Panc1 (cell line): ENCODE data around the gene SDC3. TPM values are rescaled to one million over a fixed set of nuclear protein-coding genes. Genes with fewer than 3 reads are reported as not detected.

Experiments used
- ATAC-seq: fragments of 200-7000 bp; cut with Tn5 transposase; 2 replicates; pipeline ENCODE4 v1.9.1; 2020; ENCODE audit warnings: mild to moderate bottlenecking, moderate library complexity
- BruUV-seq: library from RNA; stranded (reverse); fragments of 400-500 nt; replicated peaks from 2 replicates; lab custom pipeline; 2021; lab: Mats Ljungman, UMichigan
- CTCF ChIA-PET: fragments of 300-600 bp; sonication (Branson Sonifier 250); formaldehyde crosslinking; loops from one replicate; lab custom pipeline; 2022; ENCODE audit warnings: antibody characterized with exemption; lab: Charles Lee
- POLR2A ChIA-PET: fragments of 300-600 bp; sonication (Branson Sonifier 250); formaldehyde crosslinking; loops from one replicate; lab custom pipeline; 2022; ENCODE audit warnings: antibody characterized with exemption; lab: Charles Lee
- DNase-seq: peaks from one replicate; pipeline ENCODE4 v3.0.0-alpha.2; 2010; ENCODE audit warnings: low read depth, low spot score
- H3K27ac ChIP-seq: 2 replicates; pipeline ENCODE4 v1.5.1; 2011; ENCODE audit warnings: mild to moderate bottlenecking, low read length, inconsistent platforms
- H3K27me3 ChIP-seq: fragments of 200-500 bp; sonication (Bioruptor generic); 2 replicates; pipeline ENCODE4 v1.6.0; 2014; ENCODE audit warnings: low read length, inconsistent platforms; ENCODE audit not compliant: control insufficient read depth, insufficient read depth
- H3K36me3 ChIP-seq: fragments of 200-500 bp; sonication (Bioruptor generic); 2 replicates; pipeline ENCODE4 v1.5.1; 2014; ENCODE audit warnings: inconsistent platforms, mild to moderate bottlenecking, low read length, moderate library complexity; ENCODE audit not compliant: control insufficient read depth, insufficient read depth
- H3K4me1 ChIP-seq: 2 replicates; pipeline ENCODE4 v1.5.1; 2011; ENCODE audit warnings: inconsistent platforms, mild to moderate bottlenecking, low read length, moderate library complexity; ENCODE audit not compliant: control insufficient read depth, insufficient read depth
- H3K4me3 ChIP-seq, 2 experiments: 2 replicates each; pipeline ENCODE4 v1.5.1; 2011 to 2012; ENCODE audit warnings: low read depth in 2 of 2, low read length in 2 of 2, mild to moderate bottlenecking in 2 of 2, inconsistent platforms in 1 of 2, moderate library complexity in 1 of 2
- H3K9me3 ChIP-seq: fragments of 200-500 bp; sonication (Bioruptor generic); 2 replicates; pipeline ENCODE4 v1.5.1; 2014; ENCODE audit warnings: low read depth, mild to moderate bottlenecking, inconsistent platforms, low read length, moderate library complexity; ENCODE audit not compliant: control insufficient read depth, insufficient read depth
- POLR2AphosphoS5 ChIP-seq: IDR thresholded peaks from 2 replicates; pipeline ENCODE4 v1.6.1; 2012; ENCODE audit warnings: mild to moderate bottlenecking, low read depth, low read length, moderate library complexity
- SIN3A ChIP-seq: IDR thresholded peaks from 2 replicates; pipeline ENCODE4 v1.6.1; 2012; ENCODE audit warnings: low read depth, mild to moderate bottlenecking, low read length, moderate library complexity, borderline replicate concordance; ENCODE audit not compliant: insufficient read depth
- TCF7L2 ChIP-seq: IDR thresholded peaks from 2 replicates; pipeline ENCODE4 v1.6.1; 2011; ENCODE audit warnings: mild to moderate bottlenecking, low read depth, low read length, inconsistent platforms
- in situ Hi-C: cut with HindIII; loops from 2 replicates; pipeline ENCODE4 v1.10.0; 2016; ENCODE audit warnings: low sequenced_read_pairs, low pct_unique_long_range_greater_than_20kb
- intact Hi-C: fragments of 100-400 bp; cut with micrococcal nuclease; formaldehyde crosslinking; loops from one replicate; pipeline ENCODE4 v1.10.0; 2022; ENCODE audit not compliant: unreplicated experiment
- total RNA-seq: library from RNA; stranded (reverse); gene quantifications from one replicate; pipeline ENCODE4 v1.2.1, GENCODE V29; 2021; ENCODE audit not compliant: unreplicated experiment
- TF ChIP-seq, protein P1 (sequence below), 2 experiments: IDR thresholded peaks; 2 replicates each; pipeline ENCODE4 v1.6.1; 2011 to 2012; ENCODE audit warnings: low read depth in 2 of 2, control low read depth in 1 of 2, low read length in 1 of 2, mild to moderate bottlenecking in 1 of 2, moderate library complexity in 1 of 2; ENCODE audit not compliant: insufficient read depth in 1 of 2
- TF ChIP-seq, protein P2 (sequence below): fragments of 450-650 bp; IDR thresholded peaks from 2 replicates; pipeline ENCODE4 v1.5.1; 2017; ENCODE audit warnings: mild to moderate bottlenecking

Gene SDC3
- total RNA-seq, 1 experiment from 2014 or later = 36.1 TPM

DNA sequence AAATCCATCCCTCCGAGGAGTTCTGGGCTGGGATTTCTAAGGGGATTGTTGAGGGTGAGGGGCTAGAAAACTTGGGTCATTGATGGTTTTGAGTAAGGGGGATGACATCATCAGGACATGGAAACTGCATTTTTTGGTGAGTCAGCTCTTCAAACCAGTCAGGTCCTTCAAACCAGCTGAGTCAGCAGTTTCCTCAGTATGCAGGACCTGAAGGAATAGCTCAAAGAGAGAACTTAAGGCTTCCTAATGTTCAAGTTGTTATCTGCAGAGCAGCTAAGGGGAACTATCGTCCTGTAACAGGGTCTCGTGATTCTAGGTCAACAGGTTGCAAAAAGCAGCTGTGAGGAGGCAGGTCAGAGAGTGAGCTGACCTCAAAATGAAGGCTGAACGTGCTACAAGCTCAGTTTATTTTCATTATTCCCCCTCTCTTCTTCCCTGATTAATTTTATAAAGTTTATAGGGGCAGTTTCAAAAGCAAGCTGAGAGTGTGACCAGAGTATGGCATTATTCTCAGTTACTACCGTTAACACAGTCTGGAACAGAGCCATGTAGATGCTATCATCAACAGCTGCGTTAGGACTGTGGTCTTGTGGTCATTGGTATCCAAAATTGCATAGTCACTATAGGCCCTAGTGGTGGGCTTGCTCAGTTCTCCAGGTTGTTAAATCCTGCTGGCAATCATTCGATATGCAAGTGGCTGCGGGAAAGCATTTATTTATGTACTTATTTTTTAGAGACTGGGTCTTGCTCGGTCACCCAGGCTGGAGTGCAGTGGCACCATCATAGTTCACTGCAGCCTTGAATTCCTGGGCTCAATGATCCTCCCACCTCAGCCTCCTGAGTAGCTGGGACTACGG lies 10.7 kb upstream of the SDC3 start:
- no peak for DNase-seq
- no peak for ATAC-seq
- ChIA-PET CTCF (interaction anchor here (1.6 kb wide), 1 partner anchor 136 kb away, joined by 5 read pairs; no protein-coding TSS in a partner anchor), POLR2A (interaction anchor here (0.6 kb wide), 1 partner anchor 9 kb away, joined by 3 read pairs; no protein-coding TSS in a partner anchor)
- no TSS peak for BruUV-seq
- no peak overlapping the region for H3K27ac ChIP-seq
- no peak for TF ChIP-seq SIN3A
- TF ChIP-seq POLR2AphosphoS5 = no peak
- TF ChIP-seq, protein P1, sequence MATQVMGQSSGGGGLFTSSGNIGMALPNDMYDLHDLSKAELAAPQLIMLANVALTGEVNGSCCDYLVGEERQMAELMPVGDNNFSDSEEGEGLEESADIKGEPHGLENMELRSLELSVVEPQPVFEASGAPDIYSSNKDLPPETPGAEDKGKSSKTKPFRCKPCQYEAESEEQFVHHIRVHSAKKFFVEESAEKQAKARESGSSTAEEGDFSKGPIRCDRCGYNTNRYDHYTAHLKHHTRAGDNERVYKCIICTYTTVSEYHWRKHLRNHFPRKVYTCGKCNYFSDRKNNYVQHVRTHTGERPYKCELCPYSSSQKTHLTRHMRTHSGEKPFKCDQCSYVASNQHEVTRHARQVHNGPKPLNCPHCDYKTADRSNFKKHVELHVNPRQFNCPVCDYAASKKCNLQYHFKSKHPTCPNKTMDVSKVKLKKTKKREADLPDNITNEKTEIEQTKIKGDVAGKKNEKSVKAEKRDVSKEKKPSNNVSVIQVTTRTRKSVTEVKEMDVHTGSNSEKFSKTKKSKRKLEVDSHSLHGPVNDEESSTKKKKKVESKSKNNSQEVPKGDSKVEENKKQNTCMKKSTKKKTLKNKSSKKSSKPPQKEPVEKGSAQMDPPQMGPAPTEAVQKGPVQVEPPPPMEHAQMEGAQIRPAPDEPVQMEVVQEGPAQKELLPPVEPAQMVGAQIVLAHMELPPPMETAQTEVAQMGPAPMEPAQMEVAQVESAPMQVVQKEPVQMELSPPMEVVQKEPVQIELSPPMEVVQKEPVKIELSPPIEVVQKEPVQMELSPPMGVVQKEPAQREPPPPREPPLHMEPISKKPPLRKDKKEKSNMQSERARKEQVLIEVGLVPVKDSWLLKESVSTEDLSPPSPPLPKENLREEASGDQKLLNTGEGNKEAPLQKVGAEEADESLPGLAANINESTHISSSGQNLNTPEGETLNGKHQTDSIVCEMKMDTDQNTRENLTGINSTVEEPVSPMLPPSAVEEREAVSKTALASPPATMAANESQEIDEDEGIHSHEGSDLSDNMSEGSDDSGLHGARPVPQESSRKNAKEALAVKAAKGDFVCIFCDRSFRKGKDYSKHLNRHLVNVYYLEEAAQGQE (IDR thresholded peaks at IDR 0.05; ENCODE audit: insufficient read depth in 1 of 2, low read depth in 2 of 2, low read length in 1 of 2) = no peak
- TF ChIP-seq, protein P2, sequence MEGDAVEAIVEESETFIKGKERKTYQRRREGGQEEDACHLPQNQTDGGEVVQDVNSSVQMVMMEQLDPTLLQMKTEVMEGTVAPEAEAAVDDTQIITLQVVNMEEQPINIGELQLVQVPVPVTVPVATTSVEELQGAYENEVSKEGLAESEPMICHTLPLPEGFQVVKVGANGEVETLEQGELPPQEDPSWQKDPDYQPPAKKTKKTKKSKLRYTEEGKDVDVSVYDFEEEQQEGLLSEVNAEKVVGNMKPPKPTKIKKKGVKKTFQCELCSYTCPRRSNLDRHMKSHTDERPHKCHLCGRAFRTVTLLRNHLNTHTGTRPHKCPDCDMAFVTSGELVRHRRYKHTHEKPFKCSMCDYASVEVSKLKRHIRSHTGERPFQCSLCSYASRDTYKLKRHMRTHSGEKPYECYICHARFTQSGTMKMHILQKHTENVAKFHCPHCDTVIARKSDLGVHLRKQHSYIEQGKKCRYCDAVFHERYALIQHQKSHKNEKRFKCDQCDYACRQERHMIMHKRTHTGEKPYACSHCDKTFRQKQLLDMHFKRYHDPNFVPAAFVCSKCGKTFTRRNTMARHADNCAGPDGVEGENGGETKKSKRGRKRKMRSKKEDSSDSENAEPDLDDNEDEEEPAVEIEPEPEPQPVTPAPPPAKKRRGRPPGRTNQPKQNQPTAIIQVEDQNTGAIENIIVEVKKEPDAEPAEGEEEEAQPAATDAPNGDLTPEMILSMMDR = no peak
- TF ChIP-seq TCF7L2 = no peak
- no peaks in the 10 kb centered on the region for H3K9me3 ChIP-seq
- no peaks in the 10 kb centered on the region for H3K4me1 ChIP-seq
- intact Hi-C loops = no loop called here
- no peak overlapping the region for H3K4me3 ChIP-seq
- H3K27me3 ChIP-seq = no peaks in the 10 kb centered on the region
- no peaks in the 10 kb centered on the region for H3K36me3 ChIP-seq
- in situ Hi-C loops = loop anchor here (25.0 kb wide), 1 partner anchor 107 kb away; no protein-coding TSS in a partner anchor

DNA sequence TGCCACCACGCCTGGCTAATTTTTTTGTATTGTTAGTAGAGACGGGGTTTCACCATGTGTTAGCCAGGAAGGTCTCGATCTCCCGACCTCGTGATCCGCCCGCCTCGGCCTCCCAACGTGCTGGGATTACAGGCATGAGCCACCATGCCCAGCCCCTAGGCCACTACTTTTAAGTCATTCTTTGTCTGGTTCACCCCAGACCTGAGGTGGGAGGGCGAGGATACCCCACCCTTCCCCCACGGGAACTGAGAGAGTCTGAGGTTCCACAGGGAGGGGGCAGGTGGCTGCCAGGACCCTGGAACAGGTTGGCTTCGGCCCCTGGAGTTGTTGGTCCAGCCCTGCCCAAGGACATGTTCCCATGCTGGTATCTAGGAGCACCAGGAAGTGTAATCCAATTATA lies 7.7 kb upstream of the SDC3 start:
- in situ Hi-C loops (loop anchor here (25.0 kb wide), 1 partner anchor 104 kb away; no protein-coding TSS in a partner anchor), intact Hi-C loops (no loop called here)
- Histone ChIP-seq H3K4me1 (no peaks in the 10 kb centered on the region), H3K9me3 (no peaks in the 10 kb centered on the region), H3K4me3 (no peak overlapping the region), H3K27ac (no peak overlapping the region), H3K36me3 (no peaks in the 10 kb centered on the region), H3K27me3 (no peaks in the 10 kb centered on the region)
- no peak for TF ChIP-seq TCF7L2
- TF ChIP-seq, protein P1 (IDR thresholded peaks at IDR 0.05; ENCODE audit: insufficient read depth in 1 of 2, low read depth in 2 of 2, low read length in 1 of 2) = no peak
- TF ChIP-seq, protein P2 = no peak
- no peak for TF ChIP-seq SIN3A
- no peak for TF ChIP-seq POLR2AphosphoS5
- ATAC-seq = no peak
- POLR2A ChIA-PET = no interaction called here
- BruUV-seq = no TSS peak
- DNase-seq = no peak
- CTCF ChIA-PET = interaction anchor here (0.6 kb wide), 1 partner anchor 136 kb away, joined by 4 read pairs; no protein-coding TSS in a partner anchor
